Measurements from ENCODE around the gene SPEN. TPM values are rescaled to one million over a fixed set of nuclear protein-coding genes. Genes with fewer than 3 reads are reported as not detected.
"Not testable (repeated sequence)": the region's sequence is repeated elsewhere in the genome, so short reads cannot be mapped to it uniquely, and the experiment has no call there.

Gene SPEN
- total RNA-seq, 1 donor from 2014 or later: 24.0 TPM

GRCh38 chr1:15816674-15817073 lies 30.8 kb upstream of the SPEN start:
- no peak for DNase-seq (ENCODE audit: low read depth)
- TF ChIP-seq, protein P1, sequence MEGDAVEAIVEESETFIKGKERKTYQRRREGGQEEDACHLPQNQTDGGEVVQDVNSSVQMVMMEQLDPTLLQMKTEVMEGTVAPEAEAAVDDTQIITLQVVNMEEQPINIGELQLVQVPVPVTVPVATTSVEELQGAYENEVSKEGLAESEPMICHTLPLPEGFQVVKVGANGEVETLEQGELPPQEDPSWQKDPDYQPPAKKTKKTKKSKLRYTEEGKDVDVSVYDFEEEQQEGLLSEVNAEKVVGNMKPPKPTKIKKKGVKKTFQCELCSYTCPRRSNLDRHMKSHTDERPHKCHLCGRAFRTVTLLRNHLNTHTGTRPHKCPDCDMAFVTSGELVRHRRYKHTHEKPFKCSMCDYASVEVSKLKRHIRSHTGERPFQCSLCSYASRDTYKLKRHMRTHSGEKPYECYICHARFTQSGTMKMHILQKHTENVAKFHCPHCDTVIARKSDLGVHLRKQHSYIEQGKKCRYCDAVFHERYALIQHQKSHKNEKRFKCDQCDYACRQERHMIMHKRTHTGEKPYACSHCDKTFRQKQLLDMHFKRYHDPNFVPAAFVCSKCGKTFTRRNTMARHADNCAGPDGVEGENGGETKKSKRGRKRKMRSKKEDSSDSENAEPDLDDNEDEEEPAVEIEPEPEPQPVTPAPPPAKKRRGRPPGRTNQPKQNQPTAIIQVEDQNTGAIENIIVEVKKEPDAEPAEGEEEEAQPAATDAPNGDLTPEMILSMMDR (IDR thresholded peaks at IDR 0.05; ENCODE audit: insufficient read depth, low read length, poor library complexity, severe bottlenecking): no peak
- H3K27me3 ChIP-seq (ENCODE audit: control insufficient read depth, insufficient read depth, low read length): no peaks in the 10 kb centered on the region
- H3K4me3 ChIP-seq (ENCODE audit: low read depth, low read length): no peak overlapping the region
- H3K36me3 ChIP-seq (ENCODE audit: control insufficient read depth, insufficient read depth, low read length): no peaks in the 10 kb centered on the region

DNA sequence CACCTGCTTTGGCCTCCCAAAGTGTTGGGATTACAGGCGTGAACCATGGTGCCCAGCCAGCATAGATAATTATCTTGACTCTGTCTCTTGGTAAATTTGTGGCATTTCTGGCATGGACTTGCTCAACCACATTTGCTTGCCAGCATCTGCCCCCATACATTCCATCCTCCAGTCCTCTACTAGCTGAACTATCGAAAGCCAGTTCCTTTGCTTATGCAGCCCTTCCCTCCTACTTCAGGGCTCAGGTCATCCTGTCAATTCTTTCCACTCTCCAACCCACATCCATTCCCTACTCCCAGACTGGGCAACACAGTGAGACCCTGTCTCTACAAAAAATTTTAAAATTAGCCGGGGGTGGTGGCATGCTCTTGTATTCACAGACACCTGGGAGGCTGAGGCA lies 27.0 kb upstream of the SPEN start:
- no peak for DNase-seq (ENCODE audit: low read depth)
- no peak overlapping the region for H3K4me3 ChIP-seq (ENCODE audit: low read depth, low read length)
- H3K27me3 ChIP-seq (ENCODE audit: control insufficient read depth, insufficient read depth, low read length): no peaks in the 10 kb centered on the region
- H3K36me3 ChIP-seq (ENCODE audit: control insufficient read depth, insufficient read depth, low read length): no peaks in the 10 kb centered on the region
- TF ChIP-seq, protein P1 (IDR thresholded peaks at IDR 0.05; ENCODE audit: insufficient read depth, low read length, poor library complexity, severe bottlenecking): no peak

GRCh38 chr1:15825800-15826199 lies 21.7 kb upstream of the SPEN start:
- TF ChIP-seq, protein P1 (IDR thresholded peaks at IDR 0.05; ENCODE audit: insufficient read depth, low read length, poor library complexity, severe bottlenecking): no peak
- Histone ChIP-seq H3K4me3 (ENCODE audit: low read depth, low read length) (no peak overlapping the region), H3K36me3 (ENCODE audit: control insufficient read depth, insufficient read depth, low read length) (no peaks in the 10 kb centered on the region), H3K27me3 (ENCODE audit: control insufficient read depth, insufficient read depth, low read length) (no peaks in the 10 kb centered on the region)
- DNase-seq (ENCODE audit: low read depth): no peak

- no peaks in the 10 kb centered on the region for H3K36me3 ChIP-seq (ENCODE audit: control insufficient read depth, insufficient read depth, low read length)
- H3K4me3 ChIP-seq (ENCODE audit: low read depth, low read length): no peak overlapping the region
- no peaks in the 10 kb centered on the region for H3K27me3 ChIP-seq (ENCODE audit: control insufficient read depth, insufficient read depth, low read length)
- TF ChIP-seq, protein P1 (IDR thresholded peaks at IDR 0.05; ENCODE audit: insufficient read depth, low read length, poor library complexity, severe bottlenecking): no peak
- DNase-seq (ENCODE audit: low read depth): no peak
Observed at GRCh38 chr1:15826810-15827507, 20.5 kb upstream of the SPEN start.

DNA sequence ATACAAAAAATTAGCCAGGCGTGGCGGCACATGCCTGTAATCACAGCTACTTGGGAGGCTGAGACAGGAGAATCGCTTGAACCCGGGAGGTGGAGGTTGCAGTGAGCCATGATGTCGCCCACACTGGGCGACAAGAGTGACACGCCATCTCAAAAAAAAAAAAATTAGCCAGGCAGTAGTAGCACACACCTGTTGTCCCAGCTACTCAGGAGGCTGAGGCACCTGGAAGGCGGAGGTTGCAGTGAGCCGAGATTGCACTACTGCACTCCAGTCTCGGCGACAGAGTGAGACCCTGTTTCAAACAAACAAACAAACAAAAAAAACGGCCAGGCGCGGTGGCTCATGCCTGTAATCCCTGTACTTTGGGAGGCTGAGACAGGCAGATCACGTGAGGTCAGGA lies 19.9 kb upstream of the SPEN start:
- not testable (repeated sequence) for DNase-seq (ENCODE audit: low read depth); H3K4me3 ChIP-seq (ENCODE audit: low read depth, low read length); H3K36me3 ChIP-seq (ENCODE audit: control insufficient read depth, insufficient read depth, low read length); H3K27me3 ChIP-seq (ENCODE audit: control insufficient read depth, insufficient read depth, low read length)

DNA sequence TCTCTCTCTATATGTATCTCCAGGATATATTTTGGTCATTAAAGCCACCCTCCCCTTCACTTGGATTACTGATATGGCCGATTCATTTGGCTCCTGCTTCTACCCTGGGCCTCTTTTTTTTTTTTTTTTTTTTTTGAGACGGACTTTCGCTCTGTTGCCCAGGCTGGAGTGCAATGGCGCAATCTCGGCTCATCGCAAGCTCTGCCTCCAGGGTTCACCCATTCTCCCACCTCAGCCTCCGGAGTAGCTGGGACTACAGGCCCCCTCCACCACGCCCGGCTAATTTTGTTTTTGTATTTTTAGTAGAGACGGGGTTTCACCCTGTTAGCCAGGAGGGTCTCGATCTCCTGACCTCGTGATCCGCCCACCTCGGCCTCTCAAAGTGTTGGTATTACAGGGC lies 18.6 kb upstream of the SPEN start:
- DNase-seq (ENCODE audit: low read depth); H3K36me3 ChIP-seq (ENCODE audit: control insufficient read depth, insufficient read depth, low read length); H3K4me3 ChIP-seq (ENCODE audit: low read depth, low read length); H3K27me3 ChIP-seq (ENCODE audit: control insufficient read depth, insufficient read depth, low read length): not testable (repeated sequence)

GRCh38 chr1:15830258-15830657 lies 17.2 kb upstream of the SPEN start:
- no peak for DNase-seq (ENCODE audit: low read depth)
- H3K27me3 ChIP-seq (ENCODE audit: control insufficient read depth, insufficient read depth, low read length): no peaks in the 10 kb centered on the region

More at GRCh38 chr1:15830258-15830657, 17.2 kb upstream of the SPEN start:
- Histone ChIP-seq H3K36me3 (ENCODE audit: control insufficient read depth, insufficient read depth, low read length) (no peaks in the 10 kb centered on the region), H3K4me3 (ENCODE audit: low read depth, low read length) (no peak overlapping the region)
- TF ChIP-seq, protein P1 (IDR thresholded peaks at IDR 0.05; ENCODE audit: insufficient read depth, low read length, poor library complexity, severe bottlenecking): no peak

Measured in kidney epithelial cell (primary cell).